Stimulated activated CD4-positive, alpha-beta T cell treated with anti-CD3 and anti-CD28 coated beads, Interleukin-1b, Interleukin-23, amount 100 ng/mL, for 24 hours (primary cell): ENCODE measurements around the gene MAP2K5.

Experiments
- DNase-seq, 4 experiments: peaks; one replicate each; pipeline ENCODE4 v3.0.0-alpha.2; 2020; ENCODE audit warnings: low read depth in 4 of 4, low spot score in 1 of 4

MAP2K5 gene

DNA sequence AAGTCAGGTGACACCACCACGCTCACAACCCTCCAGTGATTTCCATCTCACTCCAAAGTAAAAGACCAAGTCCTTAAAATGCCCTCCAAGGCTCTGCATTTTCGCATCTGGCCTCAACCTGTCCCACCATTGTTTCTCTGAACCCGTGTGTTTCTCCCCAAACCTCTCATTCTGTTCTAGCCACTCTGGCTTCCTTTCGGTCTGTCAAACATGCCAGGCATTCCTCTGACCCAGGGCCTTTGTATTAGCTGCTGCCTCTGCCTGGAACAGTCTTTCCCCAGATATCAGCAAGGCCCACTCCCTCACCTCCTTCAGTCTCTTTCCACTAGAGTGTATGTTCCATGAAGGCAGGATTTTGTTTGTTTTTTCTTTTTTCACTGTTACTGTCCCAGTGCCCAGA, 16.0 kb downstream of the MAP2K5 start:
- DNase-seq: no peak

DNA sequence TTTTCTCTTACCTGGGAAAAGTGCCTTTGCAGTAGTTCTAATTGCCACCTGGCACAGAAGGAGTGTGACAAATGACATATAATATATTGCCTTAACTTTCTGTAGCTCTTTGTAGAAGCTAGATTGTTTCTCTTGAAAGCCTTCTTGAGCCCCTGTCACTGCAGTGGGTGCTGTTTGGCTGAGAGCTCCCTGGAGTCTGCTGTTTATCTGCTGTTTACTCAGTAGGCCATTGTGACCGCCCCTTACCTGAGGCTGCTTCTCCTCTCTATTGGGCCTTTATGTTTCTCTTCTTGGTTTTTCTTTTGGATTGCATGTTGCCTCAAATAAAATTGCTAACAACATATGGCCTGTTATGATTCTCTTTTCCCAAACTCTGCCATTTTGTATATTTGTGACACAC, 16.7 kb downstream of the MAP2K5 start:
- no peak for DNase-seq

DNA sequence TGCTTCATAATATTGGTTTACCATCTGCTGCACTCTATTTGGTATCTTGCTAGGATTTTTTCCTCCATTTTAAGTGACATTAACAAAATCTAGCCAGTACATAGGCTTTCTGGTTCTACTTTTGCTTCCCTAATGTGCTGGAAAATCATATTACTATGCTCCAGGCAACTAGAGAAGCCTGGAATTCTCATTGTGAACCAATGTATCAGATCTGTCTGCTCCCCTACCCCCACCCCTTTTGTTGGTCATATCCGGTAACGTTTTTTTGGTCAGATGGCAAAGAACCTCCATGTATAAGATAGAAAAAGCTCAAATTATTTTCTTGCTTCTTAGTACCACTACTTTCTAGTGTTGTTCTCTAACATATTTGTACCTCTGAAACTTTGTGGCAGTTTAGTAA, 17.1 kb downstream of the MAP2K5 start:
- no peak for DNase-seq

DNA sequence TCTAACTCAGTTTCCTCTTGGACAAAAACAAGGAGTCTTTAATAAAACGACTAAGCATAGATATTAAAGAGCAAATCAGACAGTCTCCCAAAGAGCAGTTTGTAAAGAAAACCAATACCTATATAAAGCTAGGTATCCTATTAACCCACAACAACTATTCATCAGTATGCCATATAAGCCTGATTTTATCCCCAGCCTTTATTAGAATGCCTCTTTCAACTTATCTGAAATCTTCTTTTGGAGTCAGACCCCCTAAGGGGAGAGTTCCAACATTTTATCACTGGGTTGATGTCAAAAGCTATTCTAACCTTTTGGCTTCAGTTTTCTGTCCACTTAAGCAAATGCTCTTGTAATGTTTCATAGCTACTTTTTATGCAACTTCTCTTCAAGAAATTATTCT, 17.8 kb downstream of the MAP2K5 start:
- DNase-seq: no peak

DNA sequence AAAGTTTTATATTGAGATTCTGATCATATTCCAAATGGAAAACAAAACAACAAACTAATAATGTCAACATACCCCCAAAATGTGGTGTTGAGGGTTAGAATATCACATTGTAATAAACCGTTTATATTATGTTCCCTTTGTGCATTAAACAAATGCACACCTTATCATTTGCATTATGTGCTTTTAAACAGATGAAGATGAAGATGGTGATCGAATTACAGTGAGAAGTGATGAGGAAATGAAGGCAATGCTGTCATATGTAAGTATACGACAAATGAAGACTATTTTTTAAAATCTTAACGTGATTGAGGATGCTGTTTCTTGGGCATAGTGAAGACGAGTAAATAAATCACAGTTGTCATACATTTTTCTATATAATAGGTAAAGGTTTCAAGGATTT, 20.6 kb downstream of the MAP2K5 start:
- no peak for DNase-seq

DNA sequence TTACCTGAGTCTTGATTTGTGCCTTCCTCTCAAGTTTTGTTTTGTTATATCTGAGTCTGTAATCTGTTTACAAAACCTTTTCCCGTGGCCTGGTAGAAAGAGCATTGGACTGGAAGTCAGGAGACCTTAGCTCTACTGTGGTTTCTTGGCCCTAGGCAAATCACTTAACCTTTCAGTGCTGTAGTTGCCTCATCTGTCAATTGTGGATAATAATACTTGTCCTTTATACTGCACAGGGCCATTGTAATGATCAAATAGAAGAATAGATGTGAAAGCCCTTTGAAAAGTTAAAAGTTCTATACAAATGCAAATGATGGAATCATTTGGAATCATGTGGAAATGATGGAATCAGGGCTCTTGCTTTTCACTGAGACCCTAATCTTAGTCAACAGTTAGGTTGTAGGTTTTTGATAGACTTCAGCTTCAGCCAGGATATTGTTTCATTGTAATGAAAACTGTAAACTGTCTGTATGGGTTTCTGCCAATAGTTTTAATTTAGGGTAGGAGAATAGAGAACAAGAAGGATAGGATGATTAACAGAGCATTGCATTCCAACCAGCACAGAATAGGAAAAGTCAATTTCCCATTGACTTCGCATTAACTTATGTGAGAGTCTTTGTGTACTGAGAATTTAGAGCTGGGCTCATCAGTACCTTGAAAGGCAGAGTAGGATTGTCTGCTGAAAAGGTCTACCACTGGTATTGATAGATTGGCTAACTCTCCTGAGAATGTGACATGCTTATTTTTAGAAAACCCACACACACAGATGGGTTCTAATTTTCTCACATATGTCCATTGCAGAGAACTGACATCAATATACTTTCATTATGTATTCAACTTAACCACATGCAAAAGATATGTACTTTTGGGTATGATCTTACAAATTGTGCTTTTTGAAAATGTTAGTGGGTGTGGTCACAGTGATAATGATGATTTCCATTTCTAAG, 21.8 kb downstream of the MAP2K5 start:
- DNase-seq: no peak

DNA sequence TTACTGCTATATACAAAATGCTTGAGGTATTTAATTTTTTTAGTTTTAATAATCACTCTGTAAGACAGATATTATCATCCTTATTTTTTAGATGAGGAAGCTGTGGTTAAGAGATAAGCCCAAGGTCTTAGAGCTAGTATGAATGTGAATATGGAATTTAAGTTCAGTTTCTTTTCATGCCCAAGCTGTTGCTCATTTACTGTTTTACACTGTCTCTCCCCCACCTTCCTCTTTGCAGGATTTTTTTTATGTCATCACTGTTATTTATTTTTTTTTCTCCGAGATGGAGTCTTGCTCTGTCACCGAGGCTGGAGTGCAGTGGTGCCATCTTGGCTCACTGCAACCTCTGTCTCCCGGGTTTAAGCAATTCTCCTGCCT, 22.5 kb downstream of the MAP2K5 start:
- no peak for DNase-seq

DNA sequence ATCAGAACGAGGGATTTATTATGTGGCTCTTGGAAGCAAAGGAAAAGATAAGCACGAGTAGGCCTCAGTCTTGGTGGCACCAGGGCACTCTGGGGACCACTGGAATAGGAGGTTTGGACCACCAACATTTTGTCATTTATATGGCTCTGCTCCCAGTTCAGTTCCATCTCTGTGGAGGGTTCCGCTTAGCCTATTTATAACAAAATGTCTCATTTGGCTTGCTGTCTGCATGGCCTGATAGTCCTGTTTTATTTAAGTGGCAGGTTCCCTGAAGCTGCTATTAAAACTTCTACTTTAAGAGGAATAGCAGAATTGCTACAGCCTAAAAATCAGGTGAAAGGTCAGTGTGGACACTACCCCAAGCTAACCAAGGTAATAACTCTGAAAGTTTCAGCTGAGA, 27.2 kb downstream of the MAP2K5 start:
- DNase-seq: no peak

DNA sequence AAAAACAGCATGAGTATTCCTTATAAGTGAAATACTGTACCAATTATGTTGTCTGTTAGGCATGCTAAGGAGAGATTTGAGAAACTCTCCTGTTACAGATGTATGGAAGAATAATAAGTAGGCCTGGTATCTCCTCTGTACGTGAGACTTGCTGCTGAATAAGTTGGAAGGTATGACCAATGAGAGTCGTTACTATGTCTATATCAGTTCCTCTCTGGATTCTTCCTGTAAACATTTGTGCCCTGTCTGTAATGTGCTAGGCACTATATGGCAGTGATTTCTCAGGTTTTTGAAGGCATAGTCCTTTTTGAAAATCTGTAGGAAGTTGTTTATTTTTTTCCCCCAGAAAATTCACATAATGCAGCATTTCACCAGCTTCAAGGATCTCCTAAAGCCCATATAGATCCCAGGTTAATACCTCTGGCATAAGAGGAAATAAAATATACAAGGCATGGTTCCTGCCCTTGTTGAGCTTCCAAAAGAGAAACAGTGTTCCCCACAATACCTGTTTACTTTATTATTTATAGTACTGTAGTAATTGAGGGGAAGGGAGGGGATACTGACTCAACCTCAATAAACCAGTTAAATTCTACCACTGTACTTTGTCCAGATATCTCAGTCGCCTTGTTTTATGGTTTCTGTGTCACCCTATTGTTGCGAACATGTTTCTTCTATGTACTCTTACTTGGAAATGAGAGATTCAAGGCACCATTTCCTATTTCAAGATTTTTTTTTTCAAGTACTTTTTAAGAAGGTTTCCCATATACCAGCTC, 28.6 kb downstream of the MAP2K5 start:
- no peak for DNase-seq

DNA sequence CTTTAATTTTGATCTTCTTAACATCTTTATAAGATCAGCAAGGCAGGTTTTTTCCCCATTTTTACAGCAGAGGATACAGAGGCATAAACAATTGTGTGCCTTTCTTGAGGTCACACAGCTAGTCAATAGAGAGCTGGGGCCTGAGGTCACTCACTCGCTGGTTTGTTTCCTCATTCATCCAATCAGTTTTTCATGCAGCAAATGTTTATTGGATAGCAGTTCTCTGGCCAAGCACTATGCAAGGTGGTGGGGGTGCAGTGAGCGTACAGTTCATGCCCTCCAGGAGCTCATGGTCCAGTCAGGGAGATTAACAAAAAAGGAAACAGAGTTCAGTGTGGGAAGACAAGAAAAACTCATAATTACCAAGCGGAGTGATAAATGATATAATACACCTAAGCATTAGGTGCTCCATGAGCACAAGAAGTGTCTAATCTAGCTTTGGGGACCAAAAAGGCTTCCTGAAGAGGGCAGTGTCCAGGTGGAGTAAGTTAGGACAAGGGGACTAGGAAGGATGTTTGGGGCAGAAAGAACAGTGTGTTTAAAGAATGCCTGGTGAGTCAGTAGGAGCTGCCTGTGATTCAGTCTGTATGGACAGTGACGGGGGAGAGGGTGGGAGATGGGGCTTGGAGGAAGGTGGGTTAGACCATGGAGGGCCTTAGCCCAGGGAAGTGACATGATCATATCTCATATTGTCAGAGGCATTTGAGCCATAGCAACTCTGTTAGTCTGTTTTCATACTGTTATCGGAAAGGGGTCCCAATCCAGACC, 29.3 kb downstream of the MAP2K5 start:
- no peak for DNase-seq

DNA sequence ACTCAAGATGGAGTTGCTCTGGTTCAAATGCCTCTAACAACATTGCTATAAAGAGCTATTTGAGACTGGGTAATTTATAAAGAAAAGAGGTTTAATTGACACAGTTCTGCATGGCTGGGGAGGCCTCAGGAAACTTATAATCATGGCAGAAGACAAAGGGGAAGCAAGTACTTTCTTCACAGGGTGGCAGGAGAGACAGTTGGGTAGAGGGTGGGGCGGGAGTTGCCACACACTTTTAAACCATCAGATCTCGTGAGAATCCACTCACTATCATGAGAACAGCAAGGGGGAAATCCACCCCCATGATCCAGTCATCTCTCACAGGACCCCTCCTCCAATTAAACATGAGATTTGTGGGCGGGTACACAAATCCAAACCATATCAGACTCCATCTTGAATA, 30.7 kb downstream of the MAP2K5 start:
- DNase-seq: no peak

DNA sequence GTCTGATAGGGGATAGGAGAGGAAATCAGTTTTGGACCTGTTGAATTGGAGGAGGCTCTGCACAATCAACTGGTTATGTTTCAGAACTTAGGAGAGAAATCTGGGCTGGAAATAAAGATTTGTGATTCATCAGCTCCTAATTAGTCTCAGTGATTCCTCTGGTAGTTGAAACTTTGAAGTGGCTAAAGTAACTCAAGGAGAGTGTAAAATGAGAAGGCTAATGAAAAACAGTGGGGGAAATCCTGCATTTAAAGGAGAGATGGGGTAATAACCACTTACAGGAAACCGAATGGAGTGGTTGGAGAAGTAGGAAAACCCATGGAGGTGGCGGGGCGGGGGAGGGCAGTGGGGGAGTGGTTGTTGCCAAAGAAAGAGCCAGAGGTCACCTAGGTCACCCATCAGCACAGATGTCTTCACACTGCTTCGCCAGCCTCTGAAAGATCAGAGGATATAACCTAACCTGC, 32.6 kb downstream of the MAP2K5 start:
- DNase-seq: no peak

DNA sequence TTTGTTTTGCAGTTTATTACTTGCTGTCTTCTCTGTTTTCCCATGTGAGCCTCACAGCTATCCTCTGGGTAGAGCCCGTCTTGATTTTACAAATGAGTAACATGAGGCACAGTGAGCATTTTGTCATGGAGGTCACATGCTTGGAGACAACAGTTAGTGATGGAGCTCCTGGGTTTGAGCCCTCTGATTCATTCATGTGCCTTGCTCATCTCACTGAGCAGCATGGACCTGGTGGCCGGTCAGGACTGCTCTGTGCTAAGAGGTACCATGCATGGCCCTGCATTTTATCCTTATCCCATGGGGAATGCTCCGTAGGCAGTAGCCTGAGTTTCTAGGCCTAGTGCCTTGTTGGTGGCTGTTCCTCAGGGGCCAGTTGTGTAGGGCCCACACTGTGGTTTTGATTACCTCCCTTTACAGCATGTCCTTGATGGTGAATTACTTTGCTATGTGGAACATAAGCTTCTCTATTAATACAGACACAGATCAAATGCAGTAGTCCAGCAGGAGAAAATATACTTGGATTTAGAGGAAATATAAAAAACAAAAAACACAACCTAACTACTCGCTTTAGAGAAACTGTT, 35.6 kb downstream of the MAP2K5 start:
- no peak for DNase-seq

DNA sequence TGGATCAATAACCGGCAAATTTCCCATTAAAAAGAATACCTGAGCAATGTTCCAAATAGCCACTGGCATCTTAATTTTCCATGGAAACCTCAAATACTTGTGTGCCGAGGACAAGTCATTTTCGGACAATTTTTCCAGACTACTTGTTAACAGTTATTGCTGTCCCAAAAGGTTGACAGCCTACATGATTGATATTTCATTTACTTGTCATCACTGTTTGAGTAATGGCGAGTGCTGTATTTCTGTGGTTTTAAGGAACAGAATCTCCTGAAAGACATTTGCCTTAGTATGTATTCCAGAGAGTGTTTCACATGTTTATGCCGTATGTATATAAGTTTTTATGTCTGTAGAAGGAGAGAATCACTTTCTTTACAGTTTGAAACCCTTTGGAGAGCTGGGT, 36.7 kb downstream of the MAP2K5 start:
- no peak for DNase-seq

DNA sequence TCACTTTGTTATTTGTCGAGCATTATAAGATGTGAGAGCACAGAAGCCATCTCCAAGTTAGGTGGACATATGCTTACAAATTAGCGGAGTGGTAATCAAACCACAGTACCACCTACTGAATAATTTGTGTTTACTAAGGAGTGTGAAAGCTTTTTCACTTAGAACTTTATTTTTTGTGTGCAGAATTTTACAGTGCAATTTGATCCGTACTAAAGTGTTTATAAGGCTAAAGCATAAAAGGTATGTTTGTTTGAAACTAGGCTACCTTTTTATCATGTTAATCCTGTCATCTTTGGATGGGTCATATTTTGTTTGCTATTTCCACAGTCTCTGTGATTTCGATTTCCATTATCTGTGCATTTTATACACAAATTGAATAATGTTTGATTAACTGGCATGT, 37.5 kb downstream of the MAP2K5 start:
- DNase-seq: no peak

DNA sequence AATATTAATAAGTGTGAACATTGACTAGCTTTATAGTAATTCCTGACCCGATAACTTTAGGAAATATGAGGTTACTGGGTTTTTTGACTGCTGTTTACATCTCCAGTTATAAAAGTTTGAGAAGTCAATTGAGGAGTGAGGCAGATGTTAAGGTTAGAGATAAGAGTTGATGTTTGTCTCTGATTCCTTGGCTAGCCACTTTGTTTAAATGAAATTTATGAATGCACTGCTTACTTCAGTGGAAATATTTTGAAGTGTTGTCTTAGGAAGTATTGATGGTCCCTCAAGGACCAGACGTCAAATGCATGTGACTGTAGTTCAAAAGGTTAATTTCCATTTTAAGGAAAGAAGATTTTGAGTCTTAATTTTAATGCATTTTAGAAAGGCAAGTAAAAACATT, 41.7 kb downstream of the MAP2K5 start:
- DNase-seq: no peak

DNA sequence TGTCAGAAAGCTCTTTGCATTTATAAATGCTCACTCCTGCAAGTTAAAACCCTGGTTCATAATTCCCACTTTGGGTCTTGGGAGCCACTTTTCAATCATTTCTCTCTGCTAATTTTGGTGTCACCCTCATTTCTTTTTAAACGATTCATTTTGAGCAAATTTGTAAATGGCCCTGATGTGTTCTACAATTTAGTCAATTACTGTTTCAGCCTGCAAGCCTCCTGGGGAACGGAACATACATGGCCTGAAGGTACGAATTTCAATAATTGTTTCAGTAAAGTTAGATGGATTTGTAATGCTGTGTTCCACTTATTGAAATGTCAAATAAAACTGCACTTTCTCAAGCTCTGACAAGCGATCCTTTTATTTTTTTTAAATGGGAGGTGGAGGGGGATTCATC, 43.2 kb downstream of the MAP2K5 start:
- no peak for DNase-seq

DNA sequence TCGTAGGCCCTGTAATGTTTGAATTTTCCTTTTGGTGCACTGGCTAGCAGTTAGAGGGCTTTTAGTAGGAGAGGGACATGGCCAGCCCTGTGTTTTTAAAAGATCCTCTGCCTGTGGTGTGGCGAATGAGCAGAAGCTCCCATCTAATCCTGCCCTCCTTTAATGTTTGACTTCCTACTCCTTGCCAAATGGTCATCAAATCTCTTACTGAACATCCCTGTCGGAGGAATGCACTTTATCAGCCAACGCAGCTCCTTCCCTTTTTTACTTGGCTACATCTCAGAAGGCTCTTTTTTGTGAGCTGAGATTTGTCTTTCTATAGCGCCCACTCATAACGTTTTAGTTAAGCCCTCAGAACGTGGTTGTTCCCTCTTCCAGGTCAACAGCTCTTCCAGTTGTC, 44.8 kb downstream of the MAP2K5 start:
- DNase-seq: no peak

DNA sequence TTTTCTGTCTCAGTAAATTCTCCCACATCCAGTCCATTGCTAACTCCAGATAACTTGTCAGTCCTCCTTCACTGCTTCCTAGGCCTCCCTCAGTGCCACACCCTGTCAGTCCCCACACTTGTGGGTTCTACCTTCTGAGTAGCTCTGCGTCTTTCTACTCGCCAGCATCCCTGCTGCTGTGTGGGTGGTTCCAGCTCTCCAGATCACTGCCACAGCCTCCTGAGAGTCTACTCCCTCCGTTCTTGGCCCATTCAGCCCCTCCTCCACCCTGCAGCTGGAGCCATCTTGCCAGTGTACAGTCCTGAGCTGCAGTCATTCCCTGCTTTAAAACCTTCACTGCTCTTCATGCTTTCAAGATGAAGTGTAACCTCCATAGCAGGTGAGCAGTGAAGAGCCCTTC, 45.3 kb downstream of the MAP2K5 start:
- DNase-seq: no peak

DNA sequence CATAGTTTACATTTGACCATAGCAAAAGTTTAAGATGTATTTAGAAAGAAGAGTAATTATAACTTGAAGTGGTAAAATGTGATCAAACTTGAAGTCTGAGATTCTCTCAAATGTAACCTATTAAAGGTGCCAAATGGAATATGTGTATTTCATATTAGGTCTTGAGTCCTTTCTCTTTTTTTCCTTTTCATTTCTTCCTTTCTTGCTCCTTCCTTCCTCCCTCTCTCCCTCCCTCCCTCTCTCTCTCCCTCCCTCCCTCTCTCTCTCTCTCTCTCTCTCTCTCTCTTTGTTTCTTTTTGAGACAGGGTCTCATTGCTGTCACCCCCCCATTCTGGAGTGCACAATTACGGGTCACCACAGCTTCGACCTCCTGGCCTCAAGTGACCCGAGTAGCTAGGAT, 47.7 kb downstream of the MAP2K5 start:
- no peak for DNase-seq

DNA sequence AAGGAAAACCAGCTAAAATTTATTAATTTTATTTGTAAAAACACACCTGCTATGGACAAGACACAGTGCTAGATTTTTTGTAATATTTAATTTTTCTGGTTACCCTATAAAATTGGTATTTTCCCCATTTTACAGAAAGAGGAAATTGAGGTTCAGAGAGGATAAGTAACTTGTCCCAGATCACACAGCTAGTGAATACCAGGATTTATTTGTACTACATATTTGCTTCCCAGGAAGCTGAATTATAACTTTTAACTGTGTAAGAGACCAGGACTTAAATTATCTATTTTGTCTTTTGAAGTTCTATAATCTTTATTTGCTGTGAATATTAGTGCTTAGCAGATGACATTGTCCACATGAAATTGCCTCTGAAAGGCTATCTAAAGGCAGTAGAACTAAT, 49.7 kb downstream of the MAP2K5 start:
- DNase-seq: no peak
